GM12874 (cell line): ENCODE measurements around the gene BMX.

ENCODE experiments used
- CTCF ChIP-seq: IDR thresholded peaks from 2 replicates; pipeline ENCODE4 v1.5.1; 2011; ENCODE audit warnings: low read depth, mild to moderate bottlenecking, control low read depth, low read length, moderate library complexity; ENCODE audit not compliant: insufficient read depth

BMX gene

GRCh38 chrX:15500497-15500966, at the start of gene BMX:
Gene BMX (plus strand): TSS chrX:15500807. CDS start chrX:15508354, 7,547 bp downstream.
- TF ChIP-seq CTCF, result no peak

- no peak for TF ChIP-seq CTCF
These were observed 48.7 kb upstream of the BMX start for GRCh38 chrX:15451913-15452312.

- TF ChIP-seq CTCF, result no peak
These were observed 35.9 kb upstream of the BMX start for GRCh38 chrX:15464704-15465103.

- TF ChIP-seq CTCF, result no peak
These were observed 35.3 kb upstream of the BMX start for GRCh38 chrX:15465347-15465746.

- TF ChIP-seq CTCF, result no peak
These were observed 34.5 kb upstream of the BMX start for GRCh38 chrX:15465896-15466651.

- TF ChIP-seq CTCF, result no peak
These were observed 32.6 kb upstream of the BMX start for GRCh38 chrX:15468036-15468435.

GRCh38 chrX:15469613-15470012, 31.0 kb upstream of the BMX start:
- TF ChIP-seq CTCF, result no peak

- TF ChIP-seq CTCF, result peak; percentile 64
These were observed 29.6 kb upstream of the BMX start for GRCh38 chrX:15471028-15471427.
